GM10266 (cell line): ENCODE results near the gene CDH2.

Source experiments
- DNase-seq: peaks from one replicate; pipeline ENCODE4 v3.0.0; 2012; ENCODE audit errors: extremely low spot score
- CTCF ChIP-seq: IDR thresholded peaks from 2 replicates; pipeline ENCODE4 v1.5.1; 2012; ENCODE audit warnings: mild to moderate bottlenecking, low read depth; ENCODE audit not compliant: control insufficient read depth, insufficient read depth; ENCODE audit errors: missing control alignments

CDH2 gene

GRCh38 chr18:28127763-28128658 is 48.9 kb downstream of the CDH2 start:
- no peak for TF ChIP-seq CTCF
- DNase-seq = no peak

- DNase-seq = no peak
Measured at GRCh38 chr18:28127228-28127627, 49.7 kb downstream of the CDH2 start.

GRCh38 chr18:28126768-28127167 is 50.2 kb downstream of the CDH2 start:
- no peak for DNase-seq
- no peak for TF ChIP-seq CTCF

More at GRCh38 chr18:28127228-28127627, 49.7 kb downstream of the CDH2 start:
- no peak for TF ChIP-seq CTCF

- no peak for TF ChIP-seq CTCF
- DNase-seq = no peak
Measured at GRCh38 chr18:28125051-28125450, 51.9 kb downstream of the CDH2 start.

GRCh38 chr18:28124131-28125029 is 52.5 kb downstream of the CDH2 start:
- DNase-seq = no peak

GRCh38 chr18:28123401-28124030 is 53.4 kb downstream of the CDH2 start:
- no peak for DNase-seq
- no peak for TF ChIP-seq CTCF

More at GRCh38 chr18:28124131-28125029, 52.5 kb downstream of the CDH2 start:
- TF ChIP-seq CTCF = no peak
